DMS114 treated with DMSO at 0.1 percent for 48 hours (cell line): ENCODE data around the gene FBXW2.

Experiments
- DNase-seq: peaks from one replicate; lab custom pipeline; 2025; ENCODE audit not compliant: unreplicated experiment; lab: John Stamatoyannopoulos, UW

Gene FBXW2

DNA sequence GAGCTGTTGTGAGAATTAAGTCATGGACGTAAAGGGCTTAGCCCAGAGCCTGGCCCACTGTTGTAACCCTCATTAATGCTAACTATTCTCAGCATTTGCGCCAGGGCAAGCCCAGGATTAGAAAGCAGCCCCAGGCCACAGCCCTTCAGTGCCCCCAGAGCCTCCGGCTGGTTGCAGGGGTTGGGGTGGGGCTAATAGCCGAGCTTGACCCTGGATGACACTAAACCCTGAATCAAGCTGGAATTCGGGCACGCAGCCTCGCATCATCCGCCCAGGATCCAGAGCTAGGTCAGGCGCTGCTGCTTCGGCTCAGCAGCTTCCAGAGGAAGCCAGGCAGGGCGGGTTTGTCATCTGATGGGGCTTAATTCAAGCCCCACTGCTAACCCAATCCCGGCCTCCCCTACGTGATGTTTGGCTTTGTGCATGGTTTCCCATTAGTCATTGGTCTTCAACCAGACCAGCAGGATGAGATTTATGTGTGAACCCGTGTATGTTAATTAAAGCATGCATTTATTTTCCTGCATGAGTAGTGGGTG, 77.8 kb downstream of the FBXW2 start:
- DNase-seq, result no peak

DNA sequence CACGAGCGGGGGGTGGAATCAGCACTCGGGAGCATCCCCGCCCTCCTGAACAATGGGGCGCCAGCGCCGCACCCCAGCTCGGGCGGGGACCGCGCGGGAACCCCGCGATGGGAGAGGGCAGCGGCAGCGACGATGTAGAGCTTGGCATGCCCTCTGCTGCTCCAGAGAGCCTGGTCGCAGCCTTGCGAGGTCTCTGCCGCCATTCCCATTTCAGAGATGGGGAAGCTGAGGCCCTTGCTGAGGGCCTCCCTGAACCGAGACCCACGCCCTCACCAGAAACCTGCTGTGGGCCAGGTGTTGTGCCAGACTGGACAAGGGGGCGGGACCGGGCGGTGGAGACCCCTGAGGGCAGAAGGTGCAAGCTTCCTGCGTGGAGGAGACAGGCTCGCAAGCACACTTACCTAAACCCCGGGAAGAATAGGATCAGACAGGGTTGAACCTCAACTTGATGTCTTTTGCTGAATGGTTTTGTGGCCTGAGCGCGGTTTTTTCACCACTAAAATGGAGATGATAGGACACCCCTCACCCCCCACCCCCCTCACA, 78.3 kb downstream of the FBXW2 start:
- no peak for DNase-seq

DNA sequence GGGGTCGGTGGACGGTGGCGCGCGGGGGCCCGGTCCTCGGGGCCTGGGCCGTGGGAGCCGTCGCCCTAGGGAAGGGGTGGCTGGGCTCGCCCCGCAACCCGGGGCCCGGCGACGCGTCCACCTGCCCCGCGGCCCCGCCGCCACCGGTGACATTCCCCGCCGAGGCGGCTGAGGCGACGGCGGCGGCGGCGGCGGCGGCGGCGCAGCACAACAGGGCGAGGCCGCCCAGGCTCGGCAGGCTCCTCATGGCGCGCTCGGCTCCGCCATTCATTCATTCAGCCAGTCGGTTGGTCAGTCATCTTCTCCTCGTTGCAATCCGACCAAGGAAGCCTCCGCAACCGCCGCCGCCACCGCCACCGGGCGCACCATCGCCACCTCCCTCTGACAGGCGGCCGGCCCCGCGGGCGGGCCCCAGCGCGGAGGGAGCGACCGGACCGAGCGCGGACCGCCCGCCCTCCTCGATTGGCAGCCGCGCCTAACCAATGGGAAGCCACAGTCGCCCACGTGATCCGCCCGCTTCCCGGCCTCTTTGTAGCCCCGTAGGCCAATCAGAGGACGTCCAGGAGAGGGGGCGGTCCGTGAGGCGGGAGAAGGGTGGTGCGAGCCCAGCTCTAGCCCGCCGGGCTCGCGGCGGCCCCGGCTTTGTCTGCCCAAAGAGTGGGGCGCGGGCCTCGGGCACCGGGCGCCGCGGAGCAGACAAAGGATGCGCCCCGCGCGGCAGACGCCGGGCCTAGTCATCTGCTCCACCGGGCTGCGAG, 78.9 kb downstream of the FBXW2 start, which contains the start of gene MEGF9:
TSS of gene MEGF9 (minus strand) at position 383 of the 758 bp plus-strand sequence. CDS start at position 271, 112 bp downstream.
- DNase-seq, result peak; percentile 86

DNA sequence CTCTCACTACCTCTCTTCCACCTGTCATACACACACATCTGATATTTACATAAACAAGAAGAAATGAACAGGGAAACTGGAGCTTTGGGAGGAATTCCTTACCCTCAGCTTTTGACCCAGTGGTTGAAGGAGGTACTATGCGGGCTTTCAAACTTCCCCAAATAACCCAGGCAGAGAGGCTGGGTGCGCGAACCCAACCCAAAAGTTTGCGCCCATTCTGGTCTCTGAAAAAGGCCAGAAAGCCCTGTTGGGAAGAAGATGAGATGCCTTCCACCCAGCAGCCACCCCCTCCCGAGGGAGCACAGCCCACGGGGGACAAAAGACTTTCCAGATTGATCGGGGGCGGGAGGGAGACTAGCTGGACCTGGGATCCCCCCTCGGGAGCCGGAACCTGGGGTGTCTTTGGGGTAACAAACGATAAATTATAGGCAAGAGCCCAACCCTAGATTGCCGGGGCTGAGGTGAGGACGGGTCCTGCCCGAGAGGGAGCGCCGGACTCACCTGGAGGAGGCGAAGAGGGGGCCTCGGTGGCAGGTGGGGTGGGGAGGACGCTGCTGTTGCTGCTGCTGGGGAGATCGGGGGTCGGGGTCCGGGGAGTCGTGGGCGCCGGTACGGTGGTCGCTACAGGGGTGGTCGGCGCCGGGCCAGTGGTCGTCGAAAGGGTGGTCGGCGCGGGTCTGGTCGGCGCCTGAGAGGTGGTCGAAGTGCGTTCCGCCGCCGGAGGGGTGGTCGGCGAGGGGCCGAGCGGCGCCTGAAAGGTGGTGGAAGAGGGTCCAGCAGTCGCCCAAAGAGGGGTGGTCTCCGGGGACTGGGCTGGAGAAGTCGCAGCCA, 79.7 kb downstream of the FBXW2 start:
- peak; percentile 12 for DNase-seq

DNA sequence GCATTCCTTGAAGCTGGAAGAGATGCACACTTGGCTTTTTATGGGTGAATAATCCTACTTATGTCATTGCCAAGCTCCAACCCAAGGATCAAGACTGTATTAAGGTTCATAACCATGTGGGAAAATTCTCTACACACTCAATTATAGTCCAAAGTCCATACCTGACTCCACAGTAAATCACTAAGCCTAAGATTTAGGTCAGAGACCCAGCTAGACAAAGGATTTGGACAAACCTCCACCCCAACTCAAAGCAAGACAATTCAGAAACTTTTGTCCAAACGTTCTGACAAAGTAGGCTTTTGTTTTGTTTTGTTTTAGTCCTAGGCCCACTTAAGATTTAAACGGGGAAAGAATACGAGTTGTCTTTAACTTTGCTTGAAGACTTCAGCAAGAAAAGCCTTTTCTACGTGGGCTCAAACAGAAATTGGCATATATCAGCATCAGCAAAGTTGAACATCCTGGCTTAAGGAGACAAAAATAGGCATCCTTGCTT, 80.6 kb downstream of the FBXW2 start:
- DNase-seq, result no peak

DNA sequence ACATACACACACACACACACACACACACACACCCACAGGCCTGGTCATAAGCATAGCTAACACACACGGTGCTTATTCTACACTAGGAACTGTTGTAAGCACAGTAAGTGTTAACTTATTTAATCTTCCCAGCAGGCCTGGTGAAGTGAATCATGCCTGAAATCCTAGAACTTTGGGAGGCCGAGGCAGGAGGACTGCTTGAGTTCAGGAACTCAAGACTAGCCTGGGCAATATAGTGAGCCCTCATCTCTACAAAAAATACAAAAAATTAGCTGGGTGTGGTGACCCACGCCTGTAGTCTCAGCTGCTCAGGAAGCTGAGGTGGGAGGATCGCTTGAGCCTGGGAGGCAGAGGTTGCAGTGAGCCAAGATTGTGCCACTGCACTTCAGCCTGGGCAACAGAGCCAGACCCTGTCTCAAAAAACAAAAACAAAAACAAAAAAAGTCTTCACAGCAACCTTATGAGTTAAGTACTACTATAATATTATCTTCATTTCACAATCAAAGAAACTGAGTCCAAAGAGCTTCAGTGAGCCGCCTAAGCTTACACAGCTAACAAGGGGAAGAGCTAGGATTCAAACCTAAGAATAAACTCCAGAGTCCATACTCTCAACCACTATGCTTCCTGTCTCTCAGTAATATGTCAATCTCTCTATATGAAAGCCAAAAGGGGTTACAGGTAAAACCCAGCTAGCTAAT, 81.2 kb downstream of the FBXW2 start:
- DNase-seq, result peak; percentile 3

DNA sequence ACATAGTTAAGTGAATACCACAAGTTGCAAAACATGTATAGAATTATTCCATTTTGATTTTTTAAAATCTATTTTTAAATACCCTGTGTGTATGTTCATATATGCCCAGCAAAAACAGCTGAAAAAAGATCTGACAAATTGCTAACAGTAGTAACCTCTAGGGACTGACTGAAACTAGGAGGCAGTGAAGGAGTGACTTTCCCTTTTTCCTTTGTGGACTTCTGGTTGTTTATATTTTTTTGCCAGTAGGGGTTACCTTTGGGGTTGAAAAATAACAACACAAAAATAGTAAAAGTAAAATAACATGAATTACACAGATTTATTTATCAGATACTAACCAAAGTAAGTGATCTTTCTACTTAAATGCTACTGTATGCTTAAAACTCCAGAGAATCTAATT, 81.9 kb downstream of the FBXW2 start:
- peak; percentile 13 for DNase-seq

DNA sequence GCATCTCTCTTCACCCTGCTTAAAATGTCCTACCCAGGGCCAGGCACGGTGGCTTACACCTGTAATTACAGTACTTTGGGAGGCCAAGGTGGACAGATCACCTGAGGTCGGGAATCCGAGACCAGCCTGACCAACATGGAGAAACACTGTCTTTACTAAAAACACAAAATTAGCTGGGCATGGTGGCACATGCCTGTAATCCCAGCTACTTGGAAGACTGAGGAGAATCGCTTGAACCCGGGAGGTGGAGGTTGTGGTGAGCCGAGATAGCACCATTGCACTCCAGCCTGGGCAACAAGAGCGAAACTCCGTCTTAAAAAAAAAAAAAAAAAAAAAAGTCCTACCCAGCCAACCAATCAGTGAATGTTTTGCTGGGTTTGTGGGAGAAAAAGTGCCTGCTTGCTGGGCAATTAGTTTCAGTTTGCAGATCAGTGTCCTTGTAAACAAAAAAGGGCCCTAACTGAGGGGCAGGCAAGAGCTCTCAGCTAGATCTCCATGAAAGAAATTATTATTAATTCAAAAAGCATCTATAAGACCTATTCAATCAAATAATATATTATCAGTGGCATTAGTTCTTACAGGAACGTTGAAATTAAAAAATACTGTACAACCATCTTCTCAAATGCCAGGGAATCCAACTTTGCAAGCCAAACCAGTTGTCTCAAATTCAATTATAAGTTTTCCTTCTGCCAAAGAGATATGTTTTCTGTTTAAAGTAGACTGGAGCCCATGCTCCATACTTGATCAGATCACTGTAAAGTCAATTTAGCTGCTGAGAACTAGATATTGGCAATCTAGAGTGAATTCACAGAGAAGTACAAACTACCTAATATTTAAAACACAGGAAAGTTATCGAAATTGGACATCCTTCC, 82.9 kb downstream of the FBXW2 start:
- peak; percentile 28 for DNase-seq

DNA sequence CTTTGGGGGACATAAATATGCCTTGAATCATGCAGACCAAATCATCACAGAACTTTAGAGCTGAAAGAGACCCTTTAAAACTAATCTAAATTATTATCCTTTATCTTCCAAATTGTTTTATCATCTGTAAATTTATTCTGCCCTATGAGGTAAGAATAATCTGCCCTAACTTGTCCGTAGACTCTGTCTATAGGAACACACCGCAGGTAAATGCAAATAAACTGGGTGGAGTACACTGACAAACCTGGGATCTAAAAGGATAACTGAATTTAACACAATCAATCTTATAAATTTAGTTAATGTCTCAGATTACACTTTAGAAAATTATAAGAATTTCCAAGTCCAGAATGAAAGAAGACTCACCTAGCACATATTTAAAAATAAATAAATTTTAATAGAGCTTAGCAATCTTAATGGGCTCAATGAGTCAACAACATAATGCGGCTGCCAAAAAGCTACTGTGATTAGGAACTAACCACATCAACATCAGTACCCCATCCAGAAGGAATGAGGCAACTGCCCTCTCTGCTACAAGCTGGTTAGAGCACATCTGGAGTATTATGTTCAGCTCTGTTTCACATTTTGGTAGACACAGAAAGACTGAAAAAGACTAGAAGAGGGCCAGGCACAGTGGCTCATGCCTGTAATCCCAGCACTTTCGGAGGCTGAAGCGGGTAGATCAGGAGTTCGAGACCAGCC, 84.5 kb downstream of the FBXW2 start:
- no peak for DNase-seq

DNA sequence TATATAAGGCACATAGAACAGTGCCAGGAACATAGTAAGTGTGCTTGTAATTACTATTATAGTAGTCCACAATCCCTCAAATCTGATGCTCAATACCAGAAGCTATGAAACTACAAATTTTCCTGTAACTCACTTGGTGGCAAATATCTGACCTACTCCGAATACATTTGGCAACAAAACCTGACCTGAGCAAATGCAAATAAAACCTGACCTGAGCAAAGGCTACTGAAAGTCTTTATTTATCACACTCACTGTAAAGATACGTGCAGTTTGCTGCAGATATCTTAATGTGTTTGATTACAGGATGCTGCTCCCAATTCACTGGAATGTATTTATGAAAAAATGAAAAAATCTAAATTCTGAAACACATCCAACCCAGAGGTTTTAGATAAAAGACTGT, 86.0 kb downstream of the FBXW2 start:
- DNase-seq, result no peak
